ENCODE measurements around the gene TMEM235.
"Not testable (repeated sequence)": the region's sequence is repeated elsewhere in the genome, so short reads cannot be mapped to it uniquely, and the experiment has no call there.

The TMEM235 gene

GRCh38 chr17:78228176-78228575, 3.3 kb upstream of the TMEM235 start:
- DNase-seq (ENCODE audit: low read depth, low spot score), result no peak
- ChIA-PET CTCF (interaction anchor here (0.6 to 8.2 kb wide), 4 partner anchors 17 to 193 kb away, joined by 3 to 55 read pairs (median 6); no protein-coding TSS in a partner anchor), POLR2A (no interaction called here)
- TF ChIP-seq CTCF (IDR thresholded peaks at IDR 0.05; ENCODE audit: insufficient read depth, low read length, missing control alignments), result no peak
- H3K4me3 ChIP-seq (ENCODE audit: low read depth, low read length), result no peak overlapping the region

GRCh38 chr17:78230252-78230962, 1.0 kb upstream of the TMEM235 start:
- CTCF ChIA-PET, result interaction anchor here (1.2 kb wide), 1 partner anchor 10 kb away, joined by 3 read pairs; no protein-coding TSS in a partner anchor
- TF ChIP-seq CTCF (IDR thresholded peaks at IDR 0.05; ENCODE audit: insufficient read depth, low read length, missing control alignments), result no peak
- POLR2A ChIA-PET, result no interaction called here
- H3K4me3 ChIP-seq (ENCODE audit: low read depth, low read length), result no peak overlapping the region
- DNase-seq (ENCODE audit: low read depth, low spot score), result no peak

- no peak overlapping the region for H3K4me3 ChIP-seq (ENCODE audit: low read depth, low read length)
- CTCF ChIA-PET, result interaction anchor here (1.1 to 1.2 kb wide), 2 partner anchors 18 to 19 kb away, joined by 4 read pairs; no protein-coding TSS in a partner anchor
- no peak for TF ChIP-seq CTCF (IDR thresholded peaks at IDR 0.05; ENCODE audit: insufficient read depth, low read length, missing control alignments)
- POLR2A ChIA-PET, result no interaction called here
- DNase-seq (ENCODE audit: low read depth, low spot score), result no peak
These were observed 794 bp downstream of the TMEM235 start for GRCh38 chr17:78231991-78232858.

GRCh38 chr17:78232859-78233173, 1.4 kb downstream of the TMEM235 start:
- POLR2A ChIA-PET, result no interaction called here
- H3K4me3 ChIP-seq (ENCODE audit: low read depth, low read length), result no peak overlapping the region
- no peak for TF ChIP-seq CTCF (IDR thresholded peaks at IDR 0.05; ENCODE audit: insufficient read depth, low read length, missing control alignments)
- DNase-seq (ENCODE audit: low read depth, low spot score), result no peak
- CTCF ChIA-PET, result no interaction called here

GRCh38 chr17:78233678-78234077, 2.2 kb downstream of the TMEM235 start:
- DNase-seq (ENCODE audit: low read depth, low spot score), result no peak
- CTCF ChIA-PET, result no interaction called here
- no peak overlapping the region for H3K4me3 ChIP-seq (ENCODE audit: low read depth, low read length)
- POLR2A ChIA-PET, result no interaction called here
- no peak for TF ChIP-seq CTCF (IDR thresholded peaks at IDR 0.05; ENCODE audit: insufficient read depth, low read length, missing control alignments)

- POLR2A ChIA-PET, result no interaction called here
- TF ChIP-seq CTCF (IDR thresholded peaks at IDR 0.05; ENCODE audit: insufficient read depth, low read length, missing control alignments), result no peak
- CTCF ChIA-PET, result interaction anchor here (0.9 to 9.0 kb wide), 2 partner anchors 16 to 48 kb away, joined by 3 to 80 read pairs; partner anchors contain the start of gene TK1
- no peak overlapping the region for H3K4me3 ChIP-seq (ENCODE audit: low read depth, low read length)
- DNase-seq (ENCODE audit: low read depth, low spot score), result no peak
These were observed 2.9 kb downstream of the TMEM235 start for GRCh38 chr17:78234261-78234865.

- DNase-seq (ENCODE audit: low read depth, low spot score); H3K4me3 ChIP-seq (ENCODE audit: low read depth, low read length); POLR2A ChIA-PET: not testable (repeated sequence)
- CTCF ChIA-PET, result interaction anchor here (0.9 to 9.0 kb wide), 2 partner anchors 15 to 49 kb away, joined by 3 to 80 read pairs; partner anchors contain the start of gene TK1
These were observed 3.6 kb downstream of the TMEM235 start for GRCh38 chr17:78235022-78235421.

Data from AG04449 (cell line).